Measurements from ENCODE around the gene ANKRD34A. TPM values are rescaled to one million over a fixed set of nuclear protein-coding genes. Genes with fewer than 3 reads are reported as not detected.

Gene ANKRD34A
- total and polyA plus RNA-seq, 2 experiments from 2014 or later, result 0.16 to 0.35 TPM

GRCh38 chr1:145942871-145943270 is 21.5 kb downstream of the ANKRD34A start:
- no peak overlapping the region for H3K27ac Mint-ChIP-seq
- H3F3A ChIP-seq (replicated peaks; ENCODE audit: low read depth), result no peaks in the 10 kb centered on the region
- no peak for ATAC-seq

More at GRCh38 chr1:145942871-145943270, 21.5 kb downstream of the ANKRD34A start:
- Mint-ChIP-seq H3K36me3 (ENCODE audit: low read depth) (no peaks in the 10 kb centered on the region), H3K27me3 (ENCODE audit: insufficient read depth, low read depth, poor library complexity) (peaks cover 1% of the 10 kb centered on the region), H3K4me1 (peaks cover 13% of the 10 kb centered on the region), H3K9me3 (no peaks in the 10 kb centered on the region), H3K4me3 (no peak overlapping the region)
- no peaks in the 10 kb centered on the region for H4K20me1 ChIP-seq (replicated peaks; ENCODE audit: insufficient read depth)
- H3K36me3 ChIP-seq (ENCODE audit: insufficient read depth), result no peaks in the 10 kb centered on the region
- no peaks in the 10 kb centered on the region for H3K79me2 ChIP-seq (replicated peaks; ENCODE audit: insufficient read depth)
- no peaks in the 10 kb centered on the region for H3K27me3 ChIP-seq (ENCODE audit: insufficient read depth)
- no peak overlapping the region for H3K27ac ChIP-seq (ENCODE audit: low read depth)
- no peak for TF ChIP-seq EZH2phosphoT487 (IDR thresholded peaks at IDR 0.05; ENCODE audit: unreplicated experiment)
- TF ChIP-seq ZNF114 (CRISPR knock-in tag; IDR thresholded peaks at IDR 0.05), result no peak
- no peak for TF ChIP-seq ZNF462 (CRISPR knock-in tag; IDR thresholded peaks at IDR 0.05)
- no peak for TF ChIP-seq CREB1 (CRISPR knock-in tag; IDR thresholded peaks at IDR 0.05; ENCODE audit: low read depth)
- TF ChIP-seq, protein P1, sequence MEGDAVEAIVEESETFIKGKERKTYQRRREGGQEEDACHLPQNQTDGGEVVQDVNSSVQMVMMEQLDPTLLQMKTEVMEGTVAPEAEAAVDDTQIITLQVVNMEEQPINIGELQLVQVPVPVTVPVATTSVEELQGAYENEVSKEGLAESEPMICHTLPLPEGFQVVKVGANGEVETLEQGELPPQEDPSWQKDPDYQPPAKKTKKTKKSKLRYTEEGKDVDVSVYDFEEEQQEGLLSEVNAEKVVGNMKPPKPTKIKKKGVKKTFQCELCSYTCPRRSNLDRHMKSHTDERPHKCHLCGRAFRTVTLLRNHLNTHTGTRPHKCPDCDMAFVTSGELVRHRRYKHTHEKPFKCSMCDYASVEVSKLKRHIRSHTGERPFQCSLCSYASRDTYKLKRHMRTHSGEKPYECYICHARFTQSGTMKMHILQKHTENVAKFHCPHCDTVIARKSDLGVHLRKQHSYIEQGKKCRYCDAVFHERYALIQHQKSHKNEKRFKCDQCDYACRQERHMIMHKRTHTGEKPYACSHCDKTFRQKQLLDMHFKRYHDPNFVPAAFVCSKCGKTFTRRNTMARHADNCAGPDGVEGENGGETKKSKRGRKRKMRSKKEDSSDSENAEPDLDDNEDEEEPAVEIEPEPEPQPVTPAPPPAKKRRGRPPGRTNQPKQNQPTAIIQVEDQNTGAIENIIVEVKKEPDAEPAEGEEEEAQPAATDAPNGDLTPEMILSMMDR (conservative IDR thresholded peaks at IDR 0.05; ENCODE audit: low read depth in 2 of 2), result no peak
- no peak for TF ChIP-seq ZNF331 (CRISPR knock-in tag; IDR thresholded peaks at IDR 0.05; ENCODE audit: low read depth)
- no peak for TF ChIP-seq STAT1 (IDR thresholded peaks at IDR 0.05; ENCODE audit: unreplicated experiment)
- no peak for TF ChIP-seq NANOG (IDR thresholded peaks at IDR 0.05; ENCODE audit: borderline replicate concordance)
- no peak overlapping the region for H2AFZ ChIP-seq
- no peak overlapping the region for H3K4me3 ChIP-seq
- H3K4me2 ChIP-seq, result no peak overlapping the region
- no peak for DNase-seq (ENCODE audit: low spot score)
- peaks cover 9% of the 10 kb centered on the region for H3K4me1 ChIP-seq (ENCODE audit: insufficient read depth)
- H3K9me2 ChIP-seq (ENCODE audit: insufficient read depth), result no peaks in the 10 kb centered on the region
